GM12878 (cell line): Measurements from ENCODE around the gene TK2. TPM values are rescaled to one million over a fixed set of nuclear protein-coding genes. Genes with fewer than 3 reads are reported as not detected.
A peak's percentile ranks its signal among the peaks of the same experiment; 100 is the strongest.

Experiments used
- BCLAF1 ChIP-seq: fragments of 450-650 bp; IDR thresholded peaks from 2 replicates; pipeline ENCODE4 v1.6.1; 2017; ENCODE audit warnings: antibody characterized with exemption, mild to moderate bottlenecking, moderate library complexity
- CHD1 ChIP-seq: IDR thresholded peaks from 2 replicates; pipeline ENCODE4 v1.6.1; 2012; ENCODE audit warnings: low read depth, low read length, improper control_type of control experiment
- CUX1 ChIP-seq: IDR thresholded peaks from 2 replicates; pipeline ENCODE4 v1.6.1; 2012; ENCODE audit warnings: improper control_type of control experiment, low read depth, low read length; ENCODE audit not compliant: insufficient replicate concordance
- EZH2 ChIP-seq: IDR thresholded peaks from 2 replicates; pipeline ENCODE4 v1.6.1; 2012; ENCODE audit warnings: low read depth, mild to moderate bottlenecking, control low read depth, inconsistent platforms, low read length, borderline replicate concordance; ENCODE audit not compliant: control insufficient read depth
- MEF2B ChIP-seq: fragments of 450-650 bp; IDR thresholded peaks from 2 replicates; pipeline ENCODE4 v1.6.1; 2018; ENCODE audit warnings: mild to moderate bottlenecking, moderate library complexity; ENCODE audit not compliant: partially characterized antibody, poor library complexity, severe bottlenecking
- RCOR1 ChIP-seq: conservative IDR thresholded peaks from 2 replicates; pipeline ENCODE4 v1.6.1; 2012; ENCODE audit warnings: low read depth, low read length, improper control_type of control experiment
- TBL1XR1 ChIP-seq: IDR thresholded peaks from 2 replicates; pipeline ENCODE4 v1.6.1; 2012; ENCODE audit warnings: low read depth, low read length, improper control_type of control experiment
- ZBTB4 ChIP-seq: fragments of 450-650 bp; formaldehyde crosslinking; IDR thresholded peaks from 2 replicates; pipeline ENCODE4 v1.4.0; 2022; ENCODE audit warnings: mild to moderate bottlenecking, moderate library complexity
- ZNF207 ChIP-seq: fragments of 450-650 bp; IDR thresholded peaks from 2 replicates; pipeline ENCODE4 v1.6.1; 2014; ENCODE audit warnings: antibody characterized with exemption, mild to moderate bottlenecking, borderline replicate concordance
- polyA plus RNA-seq, 11 experiments: library from polyadenylated mRNA; depleted of rRNA in 4 of 11; unstranded in 6 of 11; stranded (reverse) in 5 of 11; fragments of >200 nt; fragmentation: Nextera tagmentation in 4 of 11; fragmentation: Illumina TruSeq in 1 of 11; extraction: Ambion mirVana in 4 of 11; extraction: Trizol in 1 of 11; gene quantifications; 1 replicate in 1 of 11; 2 replicates in 10 of 11; pipeline versions ENCODE4 v1.2.1 to v1.2.3, GENCODE V29; 2011 to 2016; ENCODE audit warnings: inconsistent platforms in 2 of 11, missing spikeins in 2 of 11, low read depth in 1 of 11
- total RNA-seq, 4 experiments: library from RNA; depleted of rRNA in 3 of 4; stranded (reverse); fragments of >200 nt in 3 of 4; fragmentation: Illumina TruSeq in 1 of 4; extraction: Trizol in 1 of 4; gene quantifications; 2 replicates each; pipeline versions ENCODE4 v1.2.1 to v1.2.3, GENCODE V29; 2013 to 2021
- TF ChIP-seq, protein P1 (sequence below): fragments of 450-650 bp; IDR thresholded peaks from 2 replicates; pipeline ENCODE4 v1.6.1; 2016; ENCODE audit warnings: mild to moderate bottlenecking, moderate library complexity, borderline replicate concordance

TK2 gene
- total and polyA plus RNA-seq, 10 of the 15 experiments (the other 5 are each of a cell fraction or from before 2014, with no cell fraction given): 1.3 to 12.4 (median 3.0) TPM

DNA sequence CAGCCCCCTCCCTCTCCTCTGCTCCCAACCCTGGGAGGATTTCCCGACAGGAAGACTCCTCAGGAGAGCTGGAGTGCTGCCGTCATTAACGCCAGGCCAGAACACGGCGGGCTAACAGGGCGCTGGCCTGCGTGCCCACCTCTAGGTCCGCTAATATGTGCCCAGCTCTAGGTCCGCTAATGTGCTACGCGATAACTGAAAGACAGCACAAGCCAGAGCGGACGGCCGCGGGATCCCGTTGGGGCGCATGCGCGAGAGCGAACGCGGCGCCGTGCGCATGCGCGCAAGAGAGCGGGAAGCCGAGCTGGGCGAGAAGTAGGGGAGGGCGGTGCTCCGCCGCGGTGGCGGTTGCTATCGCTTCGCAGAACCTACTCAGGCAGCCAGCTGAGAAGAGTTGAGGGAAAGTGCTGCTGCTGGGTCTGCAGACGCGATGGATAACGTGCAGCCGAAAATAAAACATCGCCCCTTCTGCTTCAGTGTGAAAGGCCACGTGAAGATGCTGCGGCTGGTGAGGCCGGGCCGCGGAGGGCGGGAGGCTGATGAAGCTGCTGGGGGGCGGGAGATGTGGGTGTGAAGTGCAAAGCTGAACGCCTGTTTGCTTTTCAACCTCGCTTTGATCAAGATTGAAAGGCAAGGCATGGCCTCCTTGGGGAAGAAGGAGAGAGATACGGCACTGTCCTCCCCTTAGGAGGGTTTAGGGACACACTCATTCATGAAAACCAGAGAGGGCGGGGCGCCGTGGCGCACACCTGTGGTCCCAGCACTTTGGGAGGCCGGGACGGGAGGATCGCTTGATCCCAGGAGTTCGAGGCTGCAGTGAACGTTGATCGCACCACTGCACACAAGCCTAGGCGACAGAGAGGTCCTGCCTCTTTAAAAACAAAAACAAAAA lies 2.6 kb upstream of the TK2 start, which contains the start of gene CKLF (continued):
- TF ChIP-seq BCLAF1: no peak
- peak; percentile 18; the same call in 1 of the 2 replicates for TF ChIP-seq TBL1XR1
- TF ChIP-seq RCOR1: no peak
- TF ChIP-seq, protein P1, sequence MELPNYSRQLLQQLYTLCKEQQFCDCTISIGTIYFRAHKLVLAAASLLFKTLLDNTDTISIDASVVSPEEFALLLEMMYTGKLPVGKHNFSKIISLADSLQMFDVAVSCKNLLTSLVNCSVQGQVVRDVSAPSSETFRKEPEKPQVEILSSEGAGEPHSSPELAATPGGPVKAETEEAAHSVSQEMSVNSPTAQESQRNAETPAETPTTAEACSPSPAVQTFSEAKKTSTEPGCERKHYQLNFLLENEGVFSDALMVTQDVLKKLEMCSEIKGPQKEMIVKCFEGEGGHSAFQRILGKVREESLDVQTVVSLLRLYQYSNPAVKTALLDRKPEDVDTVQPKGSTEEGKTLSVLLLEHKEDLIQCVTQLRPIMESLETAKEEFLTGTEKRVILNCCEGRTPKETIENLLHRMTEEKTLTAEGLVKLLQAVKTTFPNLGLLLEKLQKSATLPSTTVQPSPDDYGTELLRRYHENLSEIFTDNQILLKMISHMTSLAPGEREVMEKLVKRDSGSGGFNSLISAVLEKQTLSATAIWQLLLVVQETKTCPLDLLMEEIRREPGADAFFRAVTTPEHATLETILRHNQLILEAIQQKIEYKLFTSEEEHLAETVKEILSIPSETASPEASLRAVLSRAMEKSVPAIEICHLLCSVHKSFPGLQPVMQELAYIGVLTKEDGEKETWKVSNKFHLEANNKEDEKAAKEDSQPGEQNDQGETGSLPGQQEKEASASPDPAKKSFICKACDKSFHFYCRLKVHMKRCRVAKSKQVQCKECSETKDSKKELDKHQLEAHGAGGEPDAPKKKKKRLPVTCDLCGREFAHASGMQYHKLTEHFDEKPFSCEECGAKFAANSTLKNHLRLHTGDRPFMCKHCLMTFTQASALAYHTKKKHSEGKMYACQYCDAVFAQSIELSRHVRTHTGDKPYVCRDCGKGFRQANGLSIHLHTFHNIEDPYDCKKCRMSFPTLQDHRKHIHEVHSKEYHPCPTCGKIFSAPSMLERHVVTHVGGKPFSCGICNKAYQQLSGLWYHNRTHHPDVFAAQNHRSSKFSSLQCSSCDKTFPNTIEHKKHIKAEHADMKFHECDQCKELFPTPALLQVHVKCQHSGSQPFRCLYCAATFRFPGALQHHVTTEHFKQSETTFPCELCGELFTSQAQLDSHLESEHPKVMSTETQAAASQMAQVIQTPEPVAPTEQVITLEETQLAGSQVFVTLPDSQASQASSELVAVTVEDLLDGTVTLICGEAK: no peak
- TF ChIP-seq MEF2B: no peak
- no peak for TF ChIP-seq ZBTB4 (CRISPR knock-in tag)
- no peak for TF ChIP-seq EZH2
- TF ChIP-seq CUX1: no peak
- TF ChIP-seq CHD1: 0 out of 2 replicates have a peak, but pooled peaks have one; percentile 55
- 0 out of 2 replicates have a peak, but pooled peaks have one; percentile 29 for TF ChIP-seq ZNF207
